ENCODE measurements around the gene GAB1. TPM values are rescaled to one million over a fixed set of nuclear protein-coding genes. Genes with fewer than 3 reads are reported as not detected.

GAB1 gene
- total RNA-seq, 1 donor from 2014 or later, result 19.6 TPM

DNA sequence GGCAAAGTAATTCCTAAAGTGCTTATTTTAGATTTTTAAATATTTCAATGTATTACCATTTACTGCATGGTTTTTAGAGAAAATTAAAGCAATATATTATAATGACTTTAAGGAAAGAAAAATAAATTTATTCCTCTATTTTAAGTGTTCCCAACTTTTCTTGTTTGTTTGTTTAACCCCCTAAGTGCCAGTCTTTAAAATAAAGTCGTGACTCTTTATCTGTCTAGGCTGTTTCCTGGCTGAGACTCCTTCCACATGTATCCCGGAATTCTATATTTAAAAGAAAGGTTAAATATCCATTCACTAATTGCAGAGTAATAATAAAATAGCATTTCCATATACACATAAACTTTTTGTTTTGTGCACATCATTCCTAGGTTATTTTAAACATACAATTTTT, 71.2 kb downstream of the GAB1 start:
- no peak for DNase-seq (ENCODE audit: extremely low read depth, low read depth, low spot score)

GRCh38 chr4:143410015-143410414, 73.3 kb downstream of the GAB1 start:
- no peak for DNase-seq (ENCODE audit: extremely low read depth, low read depth, low spot score)

GRCh38 chr4:143411527-143412419, 75.1 kb downstream of the GAB1 start:
- DNase-seq (ENCODE audit: extremely low read depth, low read depth, low spot score), result peak; percentile 54

DNA sequence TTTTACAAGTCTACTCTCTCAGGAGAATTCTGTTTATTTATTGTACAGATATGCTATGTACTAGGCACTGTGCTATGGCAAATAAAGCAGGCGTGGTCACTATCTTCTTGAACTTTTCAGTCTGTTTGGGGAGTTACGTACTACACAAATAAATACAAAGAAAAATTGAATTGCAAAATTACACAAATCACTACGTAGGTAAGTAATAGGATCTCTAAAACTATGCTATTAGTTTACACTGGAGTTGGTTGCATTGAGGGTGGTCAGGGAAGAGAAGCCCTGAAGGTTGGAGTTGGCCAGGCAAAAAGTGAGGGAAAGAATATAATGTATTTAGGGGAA, 75.7 kb downstream of the GAB1 start:
- no peak for DNase-seq (ENCODE audit: extremely low read depth, low read depth, low spot score)

DNA sequence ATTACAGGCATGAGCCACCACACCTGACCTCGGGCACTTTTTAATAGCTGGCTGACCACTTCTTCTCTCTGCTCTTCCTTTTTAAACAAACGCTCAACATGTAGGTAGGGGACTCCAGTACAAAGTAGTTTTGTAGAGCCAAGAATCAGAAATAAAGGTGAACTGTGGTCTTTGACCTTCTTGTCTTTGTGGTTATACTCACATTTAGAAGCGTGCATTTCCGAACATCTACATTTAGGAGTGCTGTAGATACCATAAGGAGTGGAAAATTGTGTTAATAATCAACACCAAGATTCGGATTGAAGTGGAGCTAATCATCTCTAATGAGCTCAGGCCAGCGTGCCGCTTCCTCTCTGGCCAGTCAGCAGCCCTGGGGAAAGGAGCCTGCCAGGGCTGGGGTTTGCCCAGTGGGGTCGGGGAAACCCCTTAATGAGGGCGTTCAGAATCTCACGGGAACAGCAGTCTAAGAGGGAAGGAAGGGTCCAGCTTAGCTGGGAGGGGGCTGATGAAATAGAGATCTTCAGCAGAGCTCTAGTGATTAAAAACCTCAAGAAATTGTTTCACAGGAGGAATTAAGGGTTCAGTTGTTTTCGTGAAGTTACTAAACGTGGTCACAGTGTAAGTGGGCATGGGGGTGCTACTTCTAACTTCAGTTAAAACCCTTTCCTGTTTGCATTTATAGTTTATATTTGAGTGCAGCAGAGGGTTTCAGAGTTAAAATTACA, 81.2 kb downstream of the GAB1 start:
- no peak for DNase-seq (ENCODE audit: extremely low read depth, low read depth, low spot score)

GRCh38 chr4:143420227-143420626, 83.6 kb downstream of the GAB1 start:
- DNase-seq (ENCODE audit: extremely low read depth, low read depth, low spot score), result no peak

- DNase-seq (ENCODE audit: extremely low read depth, low read depth, low spot score), result no peak
Measured at GRCh38 chr4:143421609-143422008, 84.9 kb downstream of the GAB1 start.

- no peak for DNase-seq (ENCODE audit: extremely low read depth, low read depth, low spot score)
Measured at GRCh38 chr4:143424276-143424675, 87.6 kb downstream of the GAB1 start.

GRCh38 chr4:143431526-143432257, 95.0 kb downstream of the GAB1 start:
- DNase-seq (ENCODE audit: extremely low read depth, low read depth, low spot score), result no peak

GRCh38 chr4:143432258-143432591, 95.5 kb downstream of the GAB1 start:
- no peak for DNase-seq (ENCODE audit: extremely low read depth, low read depth, low spot score)

DNA sequence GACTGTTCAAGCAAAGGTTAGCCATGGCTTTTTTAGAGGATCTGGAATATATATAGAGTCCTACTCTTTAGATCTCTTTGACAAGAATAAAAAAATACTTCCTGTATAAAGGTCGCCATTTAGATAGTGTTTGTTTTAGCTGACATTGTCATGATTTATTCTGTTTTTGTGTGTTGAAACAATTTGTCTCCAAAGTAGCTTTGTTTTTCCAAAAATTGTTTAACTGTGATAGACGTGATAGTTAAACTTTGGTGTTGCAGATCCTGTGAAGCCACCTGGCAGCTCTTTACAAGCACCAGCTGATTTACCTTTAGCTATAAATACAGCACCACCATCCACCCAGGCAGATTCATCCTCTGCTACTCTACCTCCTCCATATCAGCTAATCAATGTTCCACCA, 96.6 kb downstream of the GAB1 start:
- no peak for DNase-seq (ENCODE audit: extremely low read depth, low read depth, low spot score)

GRCh38 chr4:143435955-143436354, 99.3 kb downstream of the GAB1 start:
- no peak for DNase-seq (ENCODE audit: extremely low read depth, low read depth, low spot score)

- DNase-seq (ENCODE audit: extremely low read depth, low read depth, low spot score), result no peak
Measured at GRCh38 chr4:143437476-143437875, 100.8 kb downstream of the GAB1 start.

DNA sequence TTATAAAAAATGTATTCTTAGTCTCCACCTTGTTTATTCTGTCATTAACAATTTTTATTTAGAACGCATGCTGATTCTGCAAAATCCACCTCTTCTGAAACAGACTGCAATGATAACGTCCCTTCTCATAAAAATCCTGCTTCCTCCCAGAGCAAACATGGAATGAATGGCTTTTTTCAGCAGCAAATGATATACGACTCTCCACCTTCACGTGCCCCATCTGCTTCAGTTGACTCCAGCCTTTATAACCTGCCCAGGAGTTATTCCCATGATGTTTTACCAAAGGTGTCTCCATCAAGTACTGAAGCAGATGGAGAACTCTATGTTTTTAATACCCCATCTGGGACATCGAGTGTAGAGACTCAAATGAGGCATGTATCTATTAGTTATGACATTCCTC, 101.3 kb downstream of the GAB1 start:
- DNase-seq (ENCODE audit: extremely low read depth, low read depth, low spot score), result no peak

- DNase-seq (ENCODE audit: extremely low read depth, low read depth, low spot score), result no peak
Measured at GRCh38 chr4:143438710-143439109, 102.0 kb downstream of the GAB1 start.

DNA sequence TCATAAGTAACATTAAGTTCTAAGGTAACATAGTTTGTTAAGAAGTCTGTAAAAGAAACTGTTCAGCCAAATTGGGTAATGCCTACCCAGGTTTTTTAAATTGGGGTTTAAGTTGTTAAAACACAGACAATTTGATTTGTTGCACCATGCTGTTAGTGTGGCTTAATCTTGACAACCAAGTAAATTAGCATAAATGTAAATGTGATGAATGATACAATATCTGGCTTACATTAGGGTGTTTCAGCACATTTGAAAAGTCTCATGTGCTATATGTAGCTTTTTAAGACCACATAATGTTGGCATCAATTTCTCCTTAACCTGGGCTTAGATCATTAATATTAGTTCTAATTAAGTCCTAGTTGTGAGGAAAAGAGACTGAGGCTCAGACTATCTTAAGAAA, 104.4 kb downstream of the GAB1 start:
- DNase-seq (ENCODE audit: extremely low read depth, low read depth, low spot score), result no peak

GRCh38 chr4:143441678-143442077, 105.0 kb downstream of the GAB1 start:
- DNase-seq (ENCODE audit: extremely low read depth, low read depth, low spot score), result no peak

- DNase-seq (ENCODE audit: extremely low read depth, low read depth, low spot score), result no peak
Measured at GRCh38 chr4:143443728-143444127, 107.1 kb downstream of the GAB1 start.

DNA sequence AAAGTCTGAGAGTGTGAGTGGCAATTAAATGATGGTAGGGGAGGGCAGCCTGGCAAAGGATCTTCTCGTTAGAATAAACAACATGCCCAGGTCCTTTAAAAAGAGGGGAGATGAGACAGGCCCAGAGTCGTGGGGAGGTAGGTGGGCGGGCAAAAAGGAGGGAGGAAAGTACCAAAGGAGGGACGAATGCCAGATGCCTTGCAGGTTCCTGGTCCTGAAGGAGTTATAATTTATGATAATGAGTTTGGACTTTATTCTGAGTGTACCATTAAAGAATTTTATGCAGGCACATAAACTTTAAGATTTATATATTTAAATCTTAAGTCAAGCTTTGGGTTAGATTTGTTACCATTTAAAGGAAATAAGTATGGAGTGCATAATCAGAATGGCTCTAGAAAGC, 114.5 kb downstream of the GAB1 start:
- no peak for DNase-seq (ENCODE audit: extremely low read depth, low read depth, low spot score)

GRCh38 chr4:143455211-143455610, 118.5 kb downstream of the GAB1 start:
- no peak for DNase-seq (ENCODE audit: extremely low read depth, low read depth, low spot score)

GRCh38 chr4:143458966-143459365, 122.3 kb downstream of the GAB1 start:
- DNase-seq (ENCODE audit: extremely low read depth, low read depth, low spot score), result no peak
